GM19455 (cell line): ENCODE data around the gene QARS1.

ENCODE experiments used
- ATAC-seq: cut with Tn5 transposase; IDR thresholded peaks from one replicate; pipeline ENCODE4 v1.9.1; 2021; ENCODE audit not compliant: unreplicated experiment

Gene QARS1

DNA sequence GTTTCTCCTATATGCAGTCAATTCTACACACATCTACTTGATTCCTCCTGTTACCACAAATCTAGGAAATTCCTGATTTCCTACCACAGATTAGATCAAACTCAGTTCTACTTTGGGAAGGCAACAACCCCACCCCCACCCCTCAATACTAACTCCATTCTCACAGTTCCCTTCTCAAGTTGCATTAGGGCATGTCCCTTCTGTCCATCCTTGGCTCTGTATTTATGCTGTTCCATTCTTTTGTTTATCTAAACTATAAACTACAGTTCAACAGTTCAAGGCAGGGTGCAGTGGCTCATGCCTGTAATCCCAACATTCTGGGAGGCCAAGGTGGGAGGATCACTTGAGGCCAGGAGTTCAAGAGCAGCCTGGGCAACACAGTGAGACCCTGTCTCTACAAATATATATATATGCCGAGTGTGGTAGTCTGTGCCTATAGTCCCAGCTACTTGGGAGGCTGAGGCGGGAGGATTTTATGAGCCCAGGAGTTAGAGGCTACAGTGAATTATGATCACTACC, 50.2 kb downstream of the QARS1 start:
- ATAC-seq, result no peak

DNA sequence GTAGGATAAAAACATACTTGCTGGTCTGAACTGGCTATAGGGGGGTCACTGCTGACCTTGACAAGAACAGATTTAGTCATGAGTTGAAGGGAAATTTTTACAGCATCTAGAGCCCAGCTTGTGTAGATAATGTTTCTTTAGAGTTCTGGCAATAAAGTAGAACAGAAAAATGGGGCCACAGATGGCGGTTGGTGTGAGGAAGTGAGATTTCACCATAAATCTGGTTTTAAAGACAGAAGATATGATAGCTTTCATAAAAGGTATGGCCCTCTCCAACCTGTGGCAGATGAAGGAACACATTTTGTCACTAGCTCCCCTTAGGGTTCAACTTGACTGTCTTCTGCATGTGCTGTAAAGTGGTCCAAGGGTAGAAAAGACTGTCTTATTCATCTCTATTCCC, 51.0 kb downstream of the QARS1 start:
- ATAC-seq, result no peak
